ENCODE results near the gene ADD2. TPM values are rescaled to one million over a fixed set of nuclear protein-coding genes. Genes with fewer than 3 reads are reported as not detected.
"Not testable (repeated sequence)": the region's sequence is repeated elsewhere in the genome, so short reads cannot be mapped to it uniquely, and the experiment has no call there.

Gene ADD2
- polyA plus RNA-seq, 10 donors: 2.4 to 7.3 (median 3.2) TPM

- no peak for DNase-seq
Measured at GRCh38 chr2:70753031-70753430, 15.0 kb downstream of the ADD2 start.

- DNase-seq: no peak
Measured at GRCh38 chr2:70752396-70752795, 15.6 kb downstream of the ADD2 start.

DNA sequence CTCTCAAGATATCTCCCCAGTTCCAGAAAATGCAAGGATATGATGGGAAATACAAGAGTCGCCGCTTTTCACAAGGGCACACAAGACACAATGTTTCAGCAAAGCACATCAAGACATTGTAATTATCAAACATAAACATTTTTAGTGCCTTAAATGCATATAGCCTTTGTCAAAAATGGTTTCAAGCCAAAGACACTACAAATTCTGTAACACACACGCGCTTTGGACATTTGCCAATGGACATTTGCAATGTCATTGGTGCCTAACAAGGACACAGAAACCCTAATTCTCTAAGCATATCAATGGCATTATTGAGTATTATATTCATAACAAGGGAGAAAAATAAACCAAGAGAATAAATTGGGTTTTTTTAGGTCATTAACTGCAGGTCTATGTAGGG, 16.1 kb downstream of the ADD2 start:
- DNase-seq: no peak

DNA sequence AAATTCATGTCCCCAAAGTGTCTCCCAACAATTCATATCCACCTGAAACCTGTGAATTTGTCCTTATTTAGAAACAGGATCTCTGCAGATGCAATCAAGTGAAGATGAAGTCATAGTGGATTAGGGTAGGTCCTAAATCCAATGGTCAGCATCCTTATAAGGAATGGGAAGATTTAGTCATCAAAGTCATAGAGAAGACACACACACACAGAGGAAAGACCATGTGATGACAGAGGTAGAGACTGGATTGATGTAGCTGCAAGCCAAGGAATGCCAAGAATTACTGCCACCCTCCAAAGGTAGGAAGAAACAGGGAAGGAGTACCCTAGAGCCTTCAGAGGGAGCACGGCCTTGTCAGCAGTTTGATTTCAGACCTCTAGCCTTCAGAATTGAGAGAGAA, 17.7 kb downstream of the ADD2 start:
- DNase-seq: no peak

GRCh38 chr2:70748002-70748784, 19.8 kb downstream of the ADD2 start:
- no peak for DNase-seq

- DNase-seq: no peak
Measured at GRCh38 chr2:70747284-70747683, 20.7 kb downstream of the ADD2 start.

GRCh38 chr2:70746094-70746974, 21.7 kb downstream of the ADD2 start:
- DNase-seq: peak in 2 of 3 donors; percentile 10 to 67

DNA sequence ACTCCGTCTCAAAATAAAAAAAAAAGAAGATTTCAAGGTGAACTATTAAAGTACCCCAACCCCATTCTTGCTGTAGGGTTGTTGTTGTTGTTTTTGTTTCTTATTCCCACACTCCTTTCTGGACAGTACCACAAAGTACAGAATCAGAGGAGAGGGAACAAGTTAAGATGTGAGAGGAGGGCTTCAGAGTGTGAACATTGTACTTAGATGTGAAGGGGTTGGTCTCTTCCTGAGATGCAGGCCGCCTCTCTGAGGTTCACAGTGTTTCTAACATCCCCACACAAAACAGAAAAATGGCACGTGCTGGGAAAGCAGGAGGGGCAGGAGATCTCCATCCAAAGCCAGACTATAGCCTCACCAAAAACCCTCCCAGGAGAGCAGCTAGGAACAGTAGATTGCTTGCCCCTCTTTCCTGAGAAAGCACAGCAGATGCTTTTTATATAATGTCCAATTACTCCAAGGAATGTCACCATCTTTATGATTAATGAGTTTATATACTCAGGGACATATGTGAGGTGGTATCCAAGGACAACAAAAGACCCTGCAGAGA, 22.6 kb downstream of the ADD2 start:
- peak in 2 of 3 donors; percentile 7 to 52 for DNase-seq

- no peak for DNase-seq
Measured at GRCh38 chr2:70744397-70744796, 23.6 kb downstream of the ADD2 start.

GRCh38 chr2:70743677-70744076, 24.3 kb downstream of the ADD2 start:
- DNase-seq: no peak

- DNase-seq: no peak
Measured at GRCh38 chr2:70743068-70743467, 24.9 kb downstream of the ADD2 start.

- not testable (repeated sequence) for DNase-seq
Measured at GRCh38 chr2:70739492-70739891, 28.5 kb downstream of the ADD2 start.

GRCh38 chr2:70738159-70738558, 29.8 kb downstream of the ADD2 start:
- DNase-seq: no peak

GRCh38 chr2:70735071-70735470, 32.9 kb downstream of the ADD2 start:
- DNase-seq: no peak

DNA sequence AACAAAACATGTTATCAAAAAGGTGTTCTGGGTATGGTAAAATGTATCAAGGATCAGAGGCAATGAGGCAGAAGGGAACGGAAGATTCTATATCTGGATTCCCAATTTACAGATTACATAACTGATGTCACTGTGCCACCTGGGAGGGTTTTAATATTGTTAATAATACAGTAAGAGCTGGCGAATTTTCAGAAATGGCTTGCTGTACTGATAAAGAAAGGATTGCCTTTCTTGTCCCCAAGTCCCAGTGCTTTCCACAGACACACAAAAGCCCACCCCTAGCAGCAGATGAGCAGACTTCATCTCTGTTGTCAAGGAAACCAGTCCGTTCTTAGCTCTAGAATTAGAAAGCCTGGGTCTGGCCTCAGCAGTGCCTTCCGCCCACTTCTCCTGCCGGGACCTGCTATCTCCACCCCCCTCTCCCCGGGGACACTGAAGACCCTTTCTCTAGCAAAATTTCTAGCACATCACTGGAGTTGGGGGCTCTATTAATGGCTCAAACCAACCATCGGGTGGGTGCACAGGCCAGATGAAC, 34.3 kb downstream of the ADD2 start:
- peak in 1 of 3 donors; percentile 9 for DNase-seq

DNA sequence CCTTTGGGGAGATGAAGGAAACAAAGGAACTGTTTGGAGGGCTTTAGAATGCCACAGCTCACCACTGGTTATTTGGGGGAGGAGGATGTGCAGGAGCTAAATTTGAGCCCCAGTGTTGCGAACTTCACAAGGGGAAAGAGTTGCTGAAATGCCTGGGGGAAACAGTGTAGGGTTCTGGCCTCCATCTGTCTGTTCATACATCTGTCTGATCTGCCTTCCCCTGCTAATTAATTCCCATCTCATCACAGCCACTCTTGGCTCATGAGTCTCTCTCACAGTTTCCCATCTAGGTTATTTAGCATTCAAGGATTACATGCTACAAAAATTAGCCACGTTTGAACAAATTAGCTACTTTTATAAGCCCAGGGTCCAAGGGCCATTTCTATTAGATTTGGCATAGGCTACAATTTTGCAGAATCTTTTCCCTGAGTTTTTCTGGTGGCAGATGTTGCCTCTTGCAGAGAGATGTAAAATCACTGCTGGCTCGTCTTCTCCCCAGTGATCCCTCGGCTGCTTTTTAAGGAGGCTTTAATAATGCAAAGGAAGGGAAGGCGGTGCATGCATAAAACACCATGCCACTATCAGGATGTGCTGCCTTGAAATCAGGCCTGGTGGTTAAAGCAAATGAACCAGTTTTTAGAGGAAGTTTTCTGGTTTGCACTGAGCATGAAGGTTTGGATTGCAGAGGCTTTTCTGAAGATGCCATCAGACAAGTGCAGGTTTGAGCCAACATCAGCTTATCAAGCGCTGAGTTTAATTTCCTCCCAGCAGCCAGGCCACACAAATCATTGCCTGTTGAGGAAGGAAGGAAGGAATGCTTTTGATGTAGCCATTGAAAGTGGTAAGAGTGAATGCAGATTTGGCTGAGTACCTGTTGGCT, 35.0 kb downstream of the ADD2 start:
- no peak for DNase-seq

DNA sequence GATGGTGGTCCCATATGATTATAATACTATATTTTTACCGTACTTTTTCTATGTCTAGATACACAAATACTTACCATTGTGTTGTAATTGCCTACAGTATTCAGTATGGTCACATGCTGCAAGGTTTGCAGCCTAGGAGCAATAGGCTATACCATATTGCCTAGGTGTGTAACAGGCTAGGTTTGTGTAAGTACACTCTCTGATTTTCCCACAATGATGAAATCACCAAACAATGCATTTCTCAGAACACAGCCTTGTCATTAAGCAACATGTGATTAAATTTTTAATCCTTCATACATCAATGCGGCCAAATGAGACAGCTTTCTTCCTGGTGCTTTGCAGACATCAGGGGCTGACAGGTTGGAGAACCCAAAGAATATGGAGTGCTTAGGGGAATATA, 37.3 kb downstream of the ADD2 start:
- DNase-seq: no peak

DNA sequence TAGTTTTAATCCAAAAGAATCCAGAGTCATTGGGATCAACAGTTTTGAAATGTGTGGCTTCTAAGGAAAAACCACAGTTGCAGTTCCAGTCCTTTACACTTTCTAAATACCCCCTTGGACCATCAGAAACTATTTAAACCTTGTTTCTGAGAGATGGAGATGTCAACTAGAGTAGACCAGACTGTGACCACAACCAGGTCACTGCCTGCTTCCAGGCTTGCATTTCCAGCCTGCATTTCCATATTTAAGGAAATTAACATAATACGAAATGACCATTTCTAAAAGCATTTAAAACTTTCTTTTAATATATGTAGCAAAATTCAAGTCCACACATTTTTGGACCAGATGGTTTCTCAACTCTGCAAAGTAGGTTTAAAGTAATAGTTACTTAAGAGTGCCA, 38.4 kb downstream of the ADD2 start:
- DNase-seq: no peak

DNA sequence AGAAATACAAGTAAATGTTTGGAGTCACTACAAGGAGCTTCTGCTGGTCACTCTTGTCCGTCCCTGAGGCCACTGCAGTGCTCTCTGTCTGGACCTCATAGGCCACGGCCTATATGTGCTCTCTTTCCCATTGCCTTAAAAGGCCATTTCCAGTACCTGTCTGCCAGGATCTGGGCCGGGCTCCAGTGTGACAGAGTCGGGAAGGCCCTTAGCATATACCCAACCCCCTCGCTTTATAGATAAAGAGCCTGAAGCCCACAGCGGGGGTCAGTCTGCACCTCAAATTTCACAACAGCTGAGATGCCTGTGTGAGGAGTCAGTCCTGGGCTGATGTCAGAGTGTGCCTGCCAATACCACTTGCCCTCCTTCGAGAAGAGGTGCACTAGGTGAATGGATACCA, 39.9 kb downstream of the ADD2 start:
- DNase-seq: no peak

- DNase-seq: peak in 1 of 3 donors; percentile 73
Measured at GRCh38 chr2:70726947-70727725, 40.9 kb downstream of the ADD2 start.

DNA sequence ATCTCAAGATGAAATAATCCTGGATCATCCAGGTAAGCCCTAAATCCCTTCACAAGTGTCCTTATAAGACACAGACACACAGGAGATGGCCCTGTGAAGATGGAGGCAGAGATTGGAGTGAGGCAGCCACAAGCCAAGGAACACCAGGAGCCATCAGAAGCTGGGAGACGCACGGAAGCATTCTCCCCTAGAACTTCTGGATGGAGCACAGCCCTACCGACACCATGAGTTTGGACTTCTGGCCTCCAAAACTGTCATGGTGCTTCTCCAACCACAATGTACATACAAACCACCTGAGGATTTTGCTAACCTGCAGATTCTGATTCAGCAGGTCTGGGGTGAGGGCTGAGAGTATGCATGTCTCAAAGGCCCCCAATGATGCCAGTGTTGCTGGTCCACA, 42.5 kb downstream of the ADD2 start:
- DNase-seq: no peak

All from muscle of back (tissue), 11 donors.